SU-DHL-6 (cell line): ENCODE results near the gene C6orf47.

ENCODE experiments used
- H2AFZ ChIP-seq: fragments of 200-600 bp; sonication (generic); 2 replicates; pipeline ENCODE4 v1.6.1; 2014; ENCODE audit warnings: low read depth, mild to moderate bottlenecking, moderate library complexity, mixed read lengths, antibody characterized with exemption, low read length; ENCODE audit not compliant: severe bottlenecking
- H3F3A ChIP-seq: fragments of 200-600 bp; shearing (Covaris generic); 2 replicates; pipeline ENCODE4 v1.6.0; 2016; ENCODE audit warnings: antibody characterized with exemption, mild to moderate bottlenecking; ENCODE audit not compliant: insufficient read depth
- H3K27ac ChIP-seq: fragments of 200-600 bp; sonication (generic); 2 replicates; pipeline ENCODE4 v1.5.1; 2016; ENCODE audit warnings: low read depth, mild to moderate bottlenecking, low read length, moderate library complexity, mixed read lengths
- H3K27me3 ChIP-seq: fragments of 200-600 bp; sonication (generic), shearing (Covaris generic); 2 replicates; pipeline ENCODE4 v1.6.0; 2014; ENCODE audit warnings: mild to moderate bottlenecking, low read length
- H3K36me3 ChIP-seq: fragments of 200-600 bp; sonication (generic); 2 replicates; pipeline ENCODE4 v1.6.1; 2014; ENCODE audit warnings: mild to moderate bottlenecking, low read length, mixed read lengths
- H3K4me2 ChIP-seq: fragments of 300-600, 200-600 bp; shearing (Covaris generic), sonication (generic); 2 replicates; pipeline ENCODE4 v1.6.0; 2014; ENCODE audit warnings: low read length, low read depth, mild to moderate bottlenecking; ENCODE audit not compliant: poor library complexity, severe bottlenecking
- H3K4me3 ChIP-seq: fragments of 200-600 bp; sonication (generic); 2 replicates; pipeline ENCODE4 v1.5.1; 2014; ENCODE audit warnings: antibody characterized with exemption, low read length, mild to moderate bottlenecking, mixed read lengths; ENCODE audit not compliant: insufficient read depth, poor library complexity, severe bottlenecking
- H3K79me2 ChIP-seq: fragments of 200-600 bp; sonication (generic); 2 replicates; pipeline ENCODE4 v1.6.1; 2014; ENCODE audit warnings: mild to moderate bottlenecking, low read length, moderate library complexity; ENCODE audit not compliant: insufficient read depth
- H3K9ac ChIP-seq: fragments of 200-600 bp; sonication (generic); 2 replicates; pipeline ENCODE4 v1.7.0; 2014; ENCODE audit warnings: mild to moderate bottlenecking, low read length
- H3K9me2 ChIP-seq: fragments of 200-600 bp; sonication (generic); replicated peaks from 2 replicates; pipeline ENCODE4 v1.6.1; 2014; ENCODE audit warnings: low read length; ENCODE audit not compliant: insufficient read depth
- H3K9me3 ChIP-seq: fragments of 200-600 bp; sonication (generic); 2 replicates; pipeline ENCODE4 v1.6.1; 2014; ENCODE audit warnings: low read length, mixed read lengths; ENCODE audit not compliant: insufficient read depth
- H4K20me1 ChIP-seq: fragments of 200-600 bp; sonication (generic); 2 replicates; pipeline ENCODE4 v1.6.1; 2014; ENCODE audit warnings: low read depth, mild to moderate bottlenecking, antibody characterized with exemption, low read length, moderate library complexity, mixed read lengths
- EZH2phosphoT487 ChIP-seq: fragments of 200-600 bp; sonication (generic), shearing (Covaris generic); conservative IDR thresholded peaks from 2 replicates; pipeline ENCODE4 v1.6.1; 2018; ENCODE audit warnings: mild to moderate bottlenecking, antibody characterized with exemption, low read length, moderate library complexity, mixed read lengths
- TF ChIP-seq, protein P1 (sequence below): fragments of 200-600 bp; sonication (generic); IDR thresholded peaks from one replicate; pipeline ENCODE4 v1.5.1; 2017; ENCODE audit warnings: antibody characterized with exemption, mild to moderate bottlenecking, low read length, moderate library complexity; ENCODE audit not compliant: insufficient read depth, poor library complexity, severe bottlenecking

The C6orf47 gene

DNA sequence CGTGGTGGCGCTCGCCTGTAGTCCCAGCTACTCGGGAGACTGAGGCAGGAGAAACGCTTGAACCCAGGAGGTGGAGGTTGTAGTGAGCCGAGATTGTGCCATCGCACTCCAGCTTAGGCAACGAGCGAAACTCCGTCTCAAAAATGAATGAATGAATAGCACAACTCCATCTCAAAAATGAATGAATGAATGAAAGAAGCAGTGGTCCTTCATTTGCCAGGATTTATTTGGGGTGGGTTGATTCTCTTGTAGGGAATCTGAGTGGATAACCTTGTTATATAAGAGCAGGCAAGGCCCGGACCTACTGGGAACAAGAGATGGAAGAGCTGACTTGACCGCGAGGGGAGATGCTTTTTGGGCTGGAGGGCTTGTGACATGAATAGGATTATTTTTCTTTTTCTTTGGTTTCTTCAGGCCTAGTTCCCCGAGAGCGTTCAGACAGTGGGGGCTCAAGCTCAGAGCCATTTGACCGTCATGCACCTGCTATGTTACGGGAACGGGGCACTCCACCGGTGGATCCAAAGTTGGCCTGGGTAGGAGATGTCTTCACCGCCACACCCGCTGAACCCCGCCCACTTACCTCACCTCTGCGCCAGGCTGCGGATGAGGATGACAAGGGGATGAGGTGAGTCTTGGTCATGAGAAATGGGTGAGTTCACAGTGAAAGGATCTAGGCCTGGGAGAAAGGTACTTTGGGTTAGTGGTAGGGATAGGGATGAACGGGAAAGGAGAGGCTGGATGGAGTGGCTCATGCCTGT is 30.2 kb downstream of the C6orf47 start:
- Histone ChIP-seq H3K4me3 (no peak overlapping the region), H3K79me2 (peaks cover 20% of the 10 kb centered on the region), H4K20me1 (no peaks in the 10 kb centered on the region; the same call in 1 of the 2 replicates), H3K9me2 (no peaks in the 10 kb centered on the region), H3K9me3 (no peaks in the 10 kb centered on the region), H3K36me3 (peaks cover 65% of the 10 kb centered on the region), H3K27ac (no peak overlapping the region), H2AFZ (no peak overlapping the region), H3K4me2 (no peak overlapping the region), H3K9ac (no peak overlapping the region), H3F3A (peaks cover 21% of the 10 kb centered on the region; the same call in 1 of the 2 replicates), H3K27me3 (no peaks in the 10 kb centered on the region)
- TF ChIP-seq EZH2phosphoT487 = no peak
- TF ChIP-seq, protein P1, sequence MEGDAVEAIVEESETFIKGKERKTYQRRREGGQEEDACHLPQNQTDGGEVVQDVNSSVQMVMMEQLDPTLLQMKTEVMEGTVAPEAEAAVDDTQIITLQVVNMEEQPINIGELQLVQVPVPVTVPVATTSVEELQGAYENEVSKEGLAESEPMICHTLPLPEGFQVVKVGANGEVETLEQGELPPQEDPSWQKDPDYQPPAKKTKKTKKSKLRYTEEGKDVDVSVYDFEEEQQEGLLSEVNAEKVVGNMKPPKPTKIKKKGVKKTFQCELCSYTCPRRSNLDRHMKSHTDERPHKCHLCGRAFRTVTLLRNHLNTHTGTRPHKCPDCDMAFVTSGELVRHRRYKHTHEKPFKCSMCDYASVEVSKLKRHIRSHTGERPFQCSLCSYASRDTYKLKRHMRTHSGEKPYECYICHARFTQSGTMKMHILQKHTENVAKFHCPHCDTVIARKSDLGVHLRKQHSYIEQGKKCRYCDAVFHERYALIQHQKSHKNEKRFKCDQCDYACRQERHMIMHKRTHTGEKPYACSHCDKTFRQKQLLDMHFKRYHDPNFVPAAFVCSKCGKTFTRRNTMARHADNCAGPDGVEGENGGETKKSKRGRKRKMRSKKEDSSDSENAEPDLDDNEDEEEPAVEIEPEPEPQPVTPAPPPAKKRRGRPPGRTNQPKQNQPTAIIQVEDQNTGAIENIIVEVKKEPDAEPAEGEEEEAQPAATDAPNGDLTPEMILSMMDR = no peak

DNA sequence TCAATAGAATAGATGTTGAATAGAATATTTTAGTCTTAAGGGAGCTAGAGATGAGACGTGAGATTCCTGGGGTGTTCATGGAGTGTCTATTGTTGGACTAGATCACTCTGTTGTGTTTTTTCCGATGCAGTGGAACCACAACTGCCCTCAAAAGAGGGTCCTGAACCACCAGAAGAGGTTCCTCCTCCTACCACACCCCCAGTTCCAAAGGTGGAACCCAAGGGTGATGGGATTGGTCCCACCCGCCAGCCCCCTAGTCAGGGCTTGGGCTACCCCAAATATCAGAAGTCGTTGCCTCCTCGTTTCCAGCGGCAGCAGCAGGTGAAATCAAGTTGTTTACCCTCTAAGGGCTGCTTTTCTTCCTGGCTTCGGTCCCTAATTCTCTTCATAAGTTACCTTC is 31.6 kb downstream of the C6orf47 start:
- Histone ChIP-seq H4K20me1 (no peaks in the 10 kb centered on the region; the same call in 1 of the 2 replicates), H3K9ac (no peak overlapping the region), H3K27me3 (no peaks in the 10 kb centered on the region), H3K4me2 (no peak overlapping the region), H3K27ac (no peak overlapping the region), H3K4me3 (no peak overlapping the region), H3K79me2 (peaks cover 30% of the 10 kb centered on the region), H3K36me3 (peaks cover 67% of the 10 kb centered on the region), H3K9me3 (no peaks in the 10 kb centered on the region), H3F3A (peaks cover 7% of the 10 kb centered on the region; the same call in 1 of the 2 replicates), H3K9me2 (no peaks in the 10 kb centered on the region), H2AFZ (no peak overlapping the region)
- TF ChIP-seq, protein P1 = no peak
- TF ChIP-seq EZH2phosphoT487 = no peak

DNA sequence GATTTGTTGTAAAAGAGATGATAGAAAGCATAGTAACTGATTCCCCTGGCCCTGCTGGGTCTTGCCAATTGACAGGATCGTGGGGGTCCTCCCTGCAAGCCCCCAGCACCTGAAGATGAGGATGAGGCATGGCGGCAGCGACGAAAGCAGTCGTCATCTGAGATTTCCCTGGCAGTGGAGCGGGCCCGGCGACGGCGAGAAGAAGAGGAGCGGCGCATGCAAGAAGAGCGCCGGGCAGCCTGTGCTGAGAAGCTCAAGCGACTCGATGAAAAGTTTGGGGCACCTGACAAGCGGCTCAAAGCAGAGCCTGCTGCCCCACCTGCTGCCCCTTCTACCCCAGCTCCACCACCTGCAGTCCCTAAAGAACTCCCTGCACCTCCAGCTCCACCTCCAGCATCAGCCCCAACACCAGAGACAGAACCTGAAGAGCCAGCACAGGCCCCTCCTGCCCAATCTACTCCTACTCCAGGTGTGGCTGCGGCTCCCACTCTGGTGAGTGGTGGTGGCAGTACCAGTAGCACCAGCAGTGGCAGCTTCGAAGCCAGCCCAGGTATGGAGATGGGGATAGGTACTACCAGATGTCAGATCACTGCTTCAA is 32.8 kb downstream of the C6orf47 start:
- Histone ChIP-seq H3K9me3 (no peaks in the 10 kb centered on the region), H3K27me3 (no peaks in the 10 kb centered on the region), H3K4me3 (no peak overlapping the region), H4K20me1 (peaks cover 8% of the 10 kb centered on the region; the same call in 1 of the 2 replicates), H3K27ac (no peak overlapping the region), H3K36me3 (peaks cover 74% of the 10 kb centered on the region), H3K79me2 (peaks cover 43% of the 10 kb centered on the region), H2AFZ (no peak overlapping the region), H3K9me2 (no peaks in the 10 kb centered on the region), H3K4me2 (no peak overlapping the region), H3K9ac (no peak overlapping the region), H3F3A (peaks cover 5% of the 10 kb centered on the region; the same call in 1 of the 2 replicates)
- TF ChIP-seq, protein P1 = no peak
- no peak for TF ChIP-seq EZH2phosphoT487
